ENCODE measurements around the gene PHYH. TPM values are rescaled to one million over a fixed set of nuclear protein-coding genes. Genes with fewer than 3 reads are reported as not detected.

PHYH gene
- total and polyA plus RNA-seq, 2 donors from 2014 or later, result 45.8 to 166 TPM

- no peak overlapping the region for H3K4me3 ChIP-seq (ENCODE audit: low read length in 3 of 3)
- H3K4me1 ChIP-seq (ENCODE audit: control insufficient read depth in 2 of 3, insufficient read depth in 2 of 3, low read depth in 1 of 3, low read length in 3 of 3), result peaks cover 0 to 5% (median 3%) of the 10 kb centered on the region in 3 donors
- H3K27ac ChIP-seq (ENCODE audit: low read depth in 2 of 2, low read length in 2 of 2), result no peak overlapping the region
- H3K36me3 ChIP-seq (ENCODE audit: control insufficient read depth in 2 of 3, insufficient read depth in 3 of 3, low read length in 3 of 3), result peaks cover 0 to 20% (median 3%) of the 10 kb centered on the region in 3 donors
- H3K9me3 ChIP-seq (ENCODE audit: control insufficient read depth in 2 of 3, insufficient read depth in 1 of 3, low read length in 3 of 3), result no peaks in the 10 kb centered on the region
- no peak overlapping the region for H3K9ac ChIP-seq (ENCODE audit: low read length in 3 of 3)
- TF ChIP-seq, protein P1, sequence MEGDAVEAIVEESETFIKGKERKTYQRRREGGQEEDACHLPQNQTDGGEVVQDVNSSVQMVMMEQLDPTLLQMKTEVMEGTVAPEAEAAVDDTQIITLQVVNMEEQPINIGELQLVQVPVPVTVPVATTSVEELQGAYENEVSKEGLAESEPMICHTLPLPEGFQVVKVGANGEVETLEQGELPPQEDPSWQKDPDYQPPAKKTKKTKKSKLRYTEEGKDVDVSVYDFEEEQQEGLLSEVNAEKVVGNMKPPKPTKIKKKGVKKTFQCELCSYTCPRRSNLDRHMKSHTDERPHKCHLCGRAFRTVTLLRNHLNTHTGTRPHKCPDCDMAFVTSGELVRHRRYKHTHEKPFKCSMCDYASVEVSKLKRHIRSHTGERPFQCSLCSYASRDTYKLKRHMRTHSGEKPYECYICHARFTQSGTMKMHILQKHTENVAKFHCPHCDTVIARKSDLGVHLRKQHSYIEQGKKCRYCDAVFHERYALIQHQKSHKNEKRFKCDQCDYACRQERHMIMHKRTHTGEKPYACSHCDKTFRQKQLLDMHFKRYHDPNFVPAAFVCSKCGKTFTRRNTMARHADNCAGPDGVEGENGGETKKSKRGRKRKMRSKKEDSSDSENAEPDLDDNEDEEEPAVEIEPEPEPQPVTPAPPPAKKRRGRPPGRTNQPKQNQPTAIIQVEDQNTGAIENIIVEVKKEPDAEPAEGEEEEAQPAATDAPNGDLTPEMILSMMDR (IDR thresholded peaks at IDR 0.05; ENCODE audit: borderline replicate concordance, extremely low read depth, insufficient read depth), result no peak
- DNase-seq, result no peak
- intact Hi-C loops (cut with DNase I), result no loop called here
- H3K27me3 ChIP-seq (ENCODE audit: control insufficient read depth, insufficient read depth, low read length), result no peaks in the 10 kb centered on the region
- FAIRE-seq, result no peak
These were observed 37.9 kb upstream of the PHYH start for GRCh38 chr10:13337827-13338196.

DNA sequence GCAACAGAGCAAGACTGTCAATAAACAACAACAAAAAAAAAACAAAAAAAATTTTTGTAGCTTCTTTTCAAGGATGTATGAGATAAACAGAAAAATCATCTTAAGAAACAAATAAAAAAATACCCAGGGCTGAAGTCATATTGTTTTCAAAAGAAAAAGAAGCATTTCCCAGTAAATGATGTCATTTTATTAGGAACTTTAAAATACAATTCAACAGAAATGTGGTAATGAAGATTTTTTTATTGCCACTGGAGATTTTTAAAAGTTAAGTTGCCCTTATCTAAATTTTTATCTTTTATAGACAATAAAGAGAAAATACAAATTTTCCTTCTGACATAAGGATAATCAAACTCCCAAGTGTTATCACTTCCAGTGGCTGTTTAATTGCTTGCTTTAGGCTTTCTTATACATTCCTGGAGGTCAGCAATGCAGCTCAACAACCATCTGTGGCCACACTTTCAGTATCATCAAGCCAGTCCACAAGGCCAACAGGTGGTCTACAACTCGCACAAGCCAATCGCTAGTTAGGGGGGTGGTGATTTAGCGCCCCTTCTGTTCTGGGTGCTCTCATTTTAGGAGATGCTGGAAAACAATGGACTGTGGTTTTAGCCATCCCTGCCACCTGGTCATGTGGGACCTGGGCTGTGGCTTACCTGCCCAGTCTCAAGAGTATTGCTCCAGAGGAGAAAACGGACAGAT lies 37.4 kb upstream of the PHYH start:
- TF ChIP-seq, protein P1 (IDR thresholded peaks at IDR 0.05; ENCODE audit: borderline replicate concordance, extremely low read depth, insufficient read depth), result no peak
- Histone ChIP-seq H3K4me1 (ENCODE audit: control insufficient read depth in 2 of 3, insufficient read depth in 2 of 3, low read depth in 1 of 3, low read length in 3 of 3) (peaks cover 0 to 5% (median 3%) of the 10 kb centered on the region in 3 donors), H3K9me3 (ENCODE audit: control insufficient read depth in 2 of 3, insufficient read depth in 1 of 3, low read length in 3 of 3) (no peaks in the 10 kb centered on the region), H3K36me3 (ENCODE audit: control insufficient read depth in 2 of 3, insufficient read depth in 3 of 3, low read length in 3 of 3) (peaks cover 0 to 22% (median 3%) of the 10 kb centered on the region in 3 donors), H3K27ac (ENCODE audit: low read depth in 2 of 2, low read length in 2 of 2) (no peak overlapping the region), H3K4me3 (ENCODE audit: low read length in 3 of 3) (no peak overlapping the region), H3K9ac (ENCODE audit: low read length in 3 of 3) (no peak overlapping the region), H3K27me3 (ENCODE audit: control insufficient read depth, insufficient read depth, low read length) (no peaks in the 10 kb centered on the region)
- FAIRE-seq (no peak), DNase-seq (no peak)
- intact Hi-C loops (cut with DNase I), result no loop called here

DNA sequence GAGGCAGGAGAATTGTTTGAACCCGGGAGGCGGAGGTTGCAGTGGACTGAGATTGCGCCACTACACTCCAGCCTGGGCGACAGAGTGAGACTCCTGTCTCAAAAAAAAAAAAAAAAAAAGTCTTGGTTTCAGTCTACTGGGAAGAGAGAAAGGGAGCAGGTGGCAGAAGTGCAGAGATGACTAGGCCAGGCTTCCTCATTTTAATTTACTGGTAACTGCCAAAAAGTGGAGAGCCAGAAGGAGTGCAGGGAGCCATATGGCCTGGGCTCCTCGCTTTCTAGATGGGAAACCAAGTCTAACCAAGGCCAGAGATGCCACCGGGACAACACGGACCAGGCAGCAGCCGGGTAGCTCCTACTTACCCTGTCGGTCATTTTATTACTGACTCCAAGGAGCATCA lies 36.0 kb upstream of the PHYH start:
- Histone ChIP-seq H3K36me3 (ENCODE audit: control insufficient read depth in 2 of 3, insufficient read depth in 3 of 3, low read length in 3 of 3) (peaks cover 4 to 29% (median 10%) of the 10 kb centered on the region in 3 donors), H3K27me3 (ENCODE audit: control insufficient read depth, insufficient read depth, low read length) (no peaks in the 10 kb centered on the region), H3K4me3 (ENCODE audit: low read length in 3 of 3) (no peak overlapping the region), H3K27ac (ENCODE audit: low read depth in 2 of 2, low read length in 2 of 2) (no peak overlapping the region), H3K4me1 (ENCODE audit: control insufficient read depth in 2 of 3, insufficient read depth in 2 of 3, low read depth in 1 of 3, low read length in 3 of 3) (peaks cover 0 to 5% (median 3%) of the 10 kb centered on the region in 3 donors), H3K9ac (ENCODE audit: low read length in 3 of 3) (no peak overlapping the region), H3K9me3 (ENCODE audit: control insufficient read depth in 2 of 3, insufficient read depth in 1 of 3, low read length in 3 of 3) (no peaks in the 10 kb centered on the region)
- intact Hi-C loops (cut with DNase I), result no loop called here
- DNase-seq, result no peak
- TF ChIP-seq, protein P1 (IDR thresholded peaks at IDR 0.05; ENCODE audit: borderline replicate concordance, extremely low read depth, insufficient read depth), result no peak
- FAIRE-seq, result no peak
